GM21717 (cell line): ENCODE results near the gene DDX19B.
"Not testable (repeated sequence)": the region's sequence is repeated elsewhere in the genome, so short reads cannot be mapped to it uniquely, and the experiment has no call there.

Experiments used
- ATAC-seq: cut with Tn5 transposase; IDR thresholded peaks from one replicate; pipeline ENCODE4 v1.9.1; 2021; ENCODE audit warnings: mild to moderate bottlenecking, moderate library complexity; ENCODE audit not compliant: unreplicated experiment

DDX19B gene

DNA sequence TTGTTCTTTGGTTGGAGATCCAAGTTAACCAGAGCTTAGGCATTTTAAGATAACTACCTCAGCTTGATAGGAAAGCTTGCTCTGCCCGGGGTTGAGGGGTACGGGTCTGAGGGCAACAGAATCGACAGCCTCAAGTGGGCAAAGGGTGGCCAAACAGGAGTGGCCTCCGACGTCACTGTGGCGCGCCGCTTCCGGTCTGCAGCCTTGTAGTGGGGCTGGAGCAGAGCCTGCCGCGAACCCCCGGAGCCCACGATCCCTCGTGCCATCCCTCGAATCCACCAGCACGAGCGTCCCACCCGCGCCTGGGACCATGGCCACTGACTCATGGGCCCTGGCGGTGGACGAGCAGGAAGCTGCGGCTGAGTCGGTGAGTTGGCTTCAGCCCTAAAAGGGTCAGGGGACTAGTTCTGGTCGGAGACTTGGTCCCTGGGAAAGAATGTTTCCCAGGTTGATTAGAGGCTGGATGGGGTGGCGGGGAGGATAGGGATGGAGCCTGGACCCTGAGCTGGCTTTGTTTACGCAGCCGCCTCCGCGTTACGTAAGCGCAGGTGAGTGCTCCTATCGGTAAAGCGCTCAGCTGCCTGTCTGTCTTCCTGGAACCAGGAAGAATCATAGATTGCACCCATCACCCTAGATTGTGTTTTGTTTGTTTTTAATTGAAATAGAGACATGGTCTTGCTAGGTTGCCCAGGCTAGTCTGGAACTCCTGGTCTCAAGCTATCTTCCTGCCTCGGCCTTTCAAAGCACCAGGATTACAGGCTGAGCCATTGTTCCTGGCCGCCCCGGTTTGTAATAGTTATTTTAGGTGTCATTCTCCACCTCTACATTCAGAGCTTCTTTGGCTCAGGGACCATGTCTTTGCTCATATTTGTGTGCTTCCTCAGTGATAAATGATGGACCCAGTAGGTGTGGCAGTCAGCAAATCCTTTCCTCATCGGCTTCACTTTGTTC is at the start of gene DDX19B:
DDX19B (plus strand) TSS at position 199 of the 951 bp plus-strand sequence; CDS start at position 311, 112 bp downstream.
- ATAC-seq = peak; percentile 80

DNA sequence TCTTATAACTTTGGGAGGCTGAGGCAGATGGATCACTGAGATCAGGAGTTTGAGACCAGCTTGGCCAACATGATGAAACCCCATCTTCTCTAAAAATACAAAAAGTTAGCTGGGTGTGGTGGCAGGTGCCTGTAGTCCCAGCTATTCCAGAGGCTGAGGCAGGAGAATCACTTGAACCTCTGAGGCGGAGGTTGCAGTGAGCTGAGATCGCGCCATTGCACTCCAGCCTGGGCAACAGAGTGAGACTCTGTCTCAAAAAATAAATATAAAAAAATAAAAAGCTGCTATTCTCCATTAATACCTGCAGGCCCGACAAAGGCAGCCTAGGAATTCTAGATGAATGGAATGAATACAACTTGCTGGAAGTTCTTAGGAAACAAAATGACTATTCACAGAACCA is 49.3 kb upstream of the DDX19B start:
- not testable (repeated sequence) for ATAC-seq

DNA sequence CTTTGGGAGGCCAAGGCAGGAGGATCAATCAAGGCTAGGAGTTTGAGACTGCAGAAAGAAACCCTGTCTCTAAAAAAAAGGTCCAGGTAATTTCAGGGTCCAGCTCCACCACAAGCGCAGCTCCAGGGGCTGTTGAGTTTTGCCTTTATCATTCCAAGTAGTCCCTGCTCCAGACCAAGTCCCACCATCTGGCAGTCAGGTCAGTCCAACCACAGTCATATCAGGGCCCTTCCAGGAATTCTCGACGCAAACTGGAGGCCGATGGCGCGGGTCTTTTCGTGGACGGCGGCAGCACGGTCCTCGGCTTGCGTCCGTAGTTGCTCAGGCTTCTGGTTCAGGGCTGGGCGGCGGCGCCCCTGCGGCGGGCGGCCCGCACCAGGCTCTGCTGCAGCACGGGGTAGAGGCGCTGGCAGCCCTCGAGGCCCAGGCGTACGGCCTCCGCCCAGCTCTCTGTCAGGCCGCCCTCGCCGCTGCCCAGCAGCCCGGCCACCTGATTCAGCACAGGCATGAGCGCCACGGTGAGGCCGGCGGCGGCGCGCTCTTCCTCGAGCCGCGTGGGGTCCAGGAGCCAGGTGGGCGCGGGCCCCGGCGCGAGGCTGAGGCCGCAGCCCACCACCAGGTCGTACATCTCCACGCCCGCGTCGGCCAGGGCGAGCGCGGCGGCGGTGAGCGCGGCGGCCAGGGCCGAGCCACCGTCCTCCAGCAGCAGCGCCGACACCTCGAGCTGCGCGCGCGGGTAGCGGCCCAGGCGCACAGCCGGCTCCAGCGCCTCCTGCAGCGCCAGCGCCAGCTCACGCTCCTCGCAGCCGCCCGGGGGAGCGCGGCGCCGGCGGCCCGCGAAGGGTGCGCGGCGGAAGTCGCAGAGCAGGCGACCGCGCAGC is 48.0 kb upstream of the DDX19B start:
- ATAC-seq = peak; percentile 40

DNA sequence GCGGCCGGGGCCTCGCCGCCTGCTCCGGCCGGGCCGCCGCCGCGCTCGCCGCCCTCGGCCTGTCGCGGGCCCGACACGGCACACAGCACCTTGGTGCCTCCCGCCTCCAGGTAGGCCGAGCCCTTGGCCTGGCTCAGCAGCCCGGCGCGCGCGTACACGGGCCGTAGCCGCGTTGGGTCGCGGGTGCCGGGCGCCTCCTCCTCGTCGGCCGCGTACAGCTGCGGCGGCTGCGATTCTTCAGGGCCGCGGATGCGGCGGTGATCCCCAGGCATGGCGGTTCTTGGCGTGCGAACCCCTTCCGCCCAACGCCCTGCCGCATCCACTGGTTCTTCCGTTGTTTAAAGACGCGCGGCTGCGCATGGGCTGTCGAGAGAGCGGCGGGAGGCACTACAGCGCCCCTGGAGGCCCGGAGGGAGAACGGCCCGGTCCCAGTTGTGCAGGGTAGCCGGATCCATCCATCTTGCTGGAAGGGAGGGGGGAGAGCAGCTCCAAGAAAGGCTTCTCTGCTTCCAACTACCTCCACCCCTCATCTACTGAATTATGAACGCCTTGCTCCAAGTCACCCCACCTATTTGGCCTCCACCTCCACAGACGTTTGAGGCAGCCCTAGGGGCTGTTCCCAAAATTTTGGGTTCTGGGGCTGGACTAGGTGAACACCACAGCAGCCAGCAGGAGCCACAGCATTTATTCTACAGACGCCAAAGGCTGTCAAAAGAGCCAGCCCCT is 47.2 kb upstream of the DDX19B start, which contains the start of gene EXOSC6:
EXOSC6 (minus strand) TSS at position 312 of the 726 bp plus-strand sequence; CDS start at position 272, 40 bp downstream.
- peak; percentile 85 for ATAC-seq

DNA sequence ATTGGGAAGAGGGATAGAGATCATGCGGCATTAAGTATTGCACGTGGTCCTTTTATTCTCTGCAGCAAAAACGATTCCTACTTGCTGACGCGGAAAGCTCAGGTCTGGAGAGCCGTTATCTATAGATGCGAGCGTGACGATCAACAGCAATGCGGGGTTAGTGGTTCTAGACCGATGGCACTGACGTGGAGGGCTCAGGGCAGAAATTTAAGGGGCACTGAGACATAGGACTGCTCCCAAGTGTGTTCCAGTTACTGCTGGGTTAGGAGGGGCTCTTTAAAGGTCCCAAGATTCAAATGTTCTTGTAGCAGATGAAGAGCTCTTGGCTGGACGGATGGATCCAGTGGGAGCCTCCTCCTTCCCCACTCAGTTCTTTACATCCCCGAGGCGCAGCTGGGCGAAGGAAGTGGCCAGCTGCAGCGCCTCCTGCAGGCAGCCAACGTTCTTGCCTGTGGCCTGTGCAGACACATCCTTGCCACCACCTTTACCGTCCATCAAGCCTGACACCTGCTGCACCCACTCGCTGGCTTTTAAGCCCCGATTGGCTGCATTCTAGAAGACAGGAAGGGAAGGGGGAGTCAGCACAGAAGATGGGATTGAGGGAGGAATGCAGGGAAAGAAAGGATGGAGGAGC is 46.5 kb upstream of the DDX19B start:
- ATAC-seq = no peak

DNA sequence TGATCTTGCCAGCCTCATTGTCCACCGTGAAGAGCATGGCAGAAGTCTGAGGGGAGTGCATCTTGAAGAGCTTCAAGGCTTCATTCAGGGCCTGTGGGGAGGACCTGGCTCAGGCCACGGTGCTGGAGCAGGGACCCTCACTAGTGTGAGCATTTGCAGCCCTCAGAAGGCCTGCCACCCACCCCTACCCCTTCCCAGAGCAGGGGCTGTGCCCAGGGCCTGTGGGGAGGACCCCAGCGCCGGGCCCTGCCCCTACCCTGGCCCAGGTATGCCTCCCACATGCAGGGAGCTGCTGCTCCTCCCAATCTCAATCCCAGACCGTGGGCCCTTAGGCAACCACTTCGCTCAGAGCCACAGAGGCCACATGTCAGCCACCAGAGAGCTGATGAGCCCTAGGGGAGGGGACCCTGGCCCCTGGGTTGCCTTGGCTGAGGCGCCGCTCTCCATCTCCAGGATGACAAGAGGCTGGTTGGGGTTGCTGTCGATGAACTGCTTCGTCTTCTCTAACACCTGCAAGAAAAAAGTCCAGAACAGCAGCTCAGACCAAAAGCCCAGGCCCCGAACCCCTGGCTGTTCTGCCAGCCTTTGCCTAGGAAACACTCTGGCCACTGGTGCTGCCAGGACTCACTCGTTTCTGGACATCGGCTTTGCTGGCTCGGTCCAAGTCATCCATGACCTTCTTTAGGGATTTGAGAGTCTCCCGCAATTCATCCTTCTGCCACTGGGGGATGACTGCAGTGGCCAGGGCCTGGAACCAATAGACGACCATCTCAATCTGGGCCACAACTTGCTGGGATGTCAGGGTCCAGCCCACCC is 45.5 kb upstream of the DDX19B start:
- ATAC-seq = no peak

DNA sequence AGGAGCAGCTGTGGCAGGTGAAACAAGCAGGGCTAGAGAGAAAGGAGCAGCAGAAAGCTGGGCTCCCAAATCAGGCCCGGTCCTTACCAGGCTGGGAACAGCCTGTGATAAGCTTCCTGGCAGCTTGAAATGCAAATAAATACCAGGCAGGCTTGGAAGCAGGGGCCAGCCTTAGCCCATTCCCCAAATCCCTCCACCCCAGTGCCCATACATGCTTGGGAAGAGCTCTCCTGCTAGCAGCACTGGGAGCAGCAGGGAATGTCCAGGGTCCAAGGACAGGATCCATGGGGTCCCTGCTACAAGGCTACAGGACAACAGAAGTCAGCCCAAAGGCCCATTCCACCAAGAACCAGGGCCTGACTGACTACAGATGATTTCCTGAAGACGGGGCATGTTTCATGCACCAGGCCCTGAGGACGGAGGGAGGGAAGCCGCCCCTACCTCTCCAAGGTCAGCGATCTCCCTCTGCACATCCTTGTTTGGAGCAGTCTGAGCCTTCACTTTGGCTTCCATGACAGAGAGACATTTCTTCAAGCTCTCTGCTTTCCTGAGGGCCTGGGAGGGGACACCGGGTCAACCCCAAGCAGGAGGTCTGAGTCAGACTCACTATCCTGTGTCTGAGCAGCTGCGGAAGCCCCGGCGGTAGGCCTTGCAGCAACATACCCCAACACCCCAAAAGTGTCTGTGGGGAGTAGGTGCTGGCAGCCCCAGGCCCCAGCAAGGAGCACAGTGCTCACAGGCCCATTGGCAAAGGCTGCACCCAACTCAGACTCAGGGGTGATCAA is 44.6 kb upstream of the DDX19B start:
- no peak for ATAC-seq

DNA sequence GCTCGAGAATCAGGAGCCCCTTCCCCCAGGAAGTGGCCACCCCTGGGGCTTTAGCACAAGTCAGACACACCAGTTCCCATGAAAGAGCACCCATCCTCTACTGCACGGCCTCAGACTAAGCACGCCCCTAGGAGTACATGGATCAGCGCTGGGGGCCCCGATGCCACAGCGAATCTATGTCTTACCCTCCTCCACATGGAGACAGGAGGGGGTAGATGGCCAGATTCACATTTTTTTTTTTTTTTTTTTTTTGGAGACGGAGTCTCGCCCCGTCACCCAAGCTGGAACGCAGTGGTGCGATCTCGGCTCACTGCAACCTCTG is 44.1 kb upstream of the DDX19B start:
- no peak for ATAC-seq

DNA sequence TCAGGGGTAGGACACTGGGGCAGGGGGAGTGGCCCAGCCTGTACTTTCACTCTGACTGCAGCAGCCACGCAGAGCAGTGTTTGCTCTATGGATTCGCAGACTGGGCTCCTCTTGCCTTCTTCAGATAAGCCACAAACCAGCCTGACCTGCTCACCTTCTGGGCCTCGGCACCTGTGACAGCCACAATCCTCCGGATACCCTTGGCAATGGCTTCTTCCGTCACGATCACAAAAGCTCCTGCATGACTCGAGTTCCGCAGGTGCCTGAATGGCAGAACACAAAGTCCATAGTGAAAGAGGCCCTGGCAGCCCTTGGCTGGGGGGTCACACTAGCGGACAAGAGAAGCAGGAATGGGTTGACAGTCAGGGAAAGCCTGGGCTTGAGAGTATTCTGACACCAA is 43.4 kb upstream of the DDX19B start:
- no peak for ATAC-seq

DNA sequence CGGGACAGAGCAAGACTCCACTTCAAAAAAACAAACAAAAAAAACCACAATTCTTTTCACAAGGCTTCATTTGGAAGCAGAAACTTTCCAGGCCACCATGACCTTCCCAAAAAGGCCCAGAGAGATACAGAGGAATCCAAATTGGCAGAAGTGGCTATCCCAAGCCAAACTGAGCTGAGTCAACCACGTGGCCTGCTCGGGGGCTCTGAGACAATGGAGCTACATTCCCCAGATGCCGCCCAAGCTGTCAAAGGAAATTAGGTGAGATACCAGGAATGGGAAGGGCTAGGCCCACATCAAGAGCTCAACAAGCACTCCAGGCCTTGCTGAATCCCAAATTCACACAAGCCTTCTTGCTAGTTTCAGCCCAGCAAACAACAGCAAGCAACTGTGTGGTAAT is 41.6 kb upstream of the DDX19B start:
- no peak for ATAC-seq

DNA sequence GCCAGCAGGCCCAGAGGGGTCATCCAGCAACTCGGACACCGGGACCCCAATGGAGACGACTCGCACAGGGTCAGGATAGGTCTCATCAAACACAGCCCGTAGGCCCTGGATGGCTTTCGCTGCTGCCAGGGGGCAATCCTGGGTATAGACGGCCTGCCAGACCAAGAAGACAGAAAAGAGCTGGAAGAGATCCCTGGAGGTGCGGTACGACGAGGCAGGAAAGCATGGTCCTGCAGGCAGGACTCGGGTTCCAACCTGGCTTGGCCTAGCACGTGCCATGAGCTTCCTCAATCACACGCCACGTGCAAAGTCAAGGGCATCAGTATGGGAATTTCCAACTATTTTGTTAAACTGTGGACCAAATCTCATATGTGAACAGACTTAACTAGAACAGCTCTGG is 40.9 kb upstream of the DDX19B start:
- ATAC-seq = no peak

DNA sequence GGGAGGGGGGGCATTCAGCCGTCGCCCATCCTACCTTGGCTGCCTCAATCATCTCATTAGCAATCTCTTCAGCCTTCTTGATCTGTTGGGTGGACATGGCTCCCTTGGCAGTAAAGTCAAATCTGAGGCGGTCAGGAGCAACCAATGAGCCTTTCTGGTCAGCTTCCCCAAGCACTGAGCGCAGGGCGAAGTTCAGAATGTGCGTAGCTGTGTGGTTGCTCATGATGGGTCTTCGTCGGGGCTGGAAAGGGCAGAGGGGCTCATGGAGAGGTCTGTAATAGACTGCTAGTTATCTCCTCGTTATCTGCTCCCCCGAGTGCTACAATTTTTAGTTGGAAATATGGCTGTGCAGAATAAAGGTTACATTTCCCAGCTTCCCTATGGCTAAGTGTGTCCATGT is 40.0 kb upstream of the DDX19B start:
- ATAC-seq = no peak

DNA sequence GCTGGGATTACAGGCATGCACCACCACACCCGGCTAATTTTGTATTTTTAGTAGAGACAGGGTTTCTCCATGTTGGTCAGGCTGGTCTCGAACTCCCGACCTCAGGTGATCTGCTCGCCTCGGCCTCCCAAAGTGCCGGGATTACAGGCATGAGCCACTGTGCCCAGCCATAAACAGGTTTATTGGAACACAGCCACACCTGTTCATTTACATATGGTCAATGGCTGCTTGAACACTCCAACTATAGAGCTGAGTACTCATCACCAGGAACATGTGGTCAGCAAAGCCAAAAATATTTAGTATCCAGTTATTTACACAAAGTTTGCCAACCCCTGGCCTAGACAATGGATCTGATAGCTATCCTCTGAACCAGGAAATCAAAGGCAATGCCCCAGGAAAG is 39.1 kb upstream of the DDX19B start:
- not testable (repeated sequence) for ATAC-seq

DNA sequence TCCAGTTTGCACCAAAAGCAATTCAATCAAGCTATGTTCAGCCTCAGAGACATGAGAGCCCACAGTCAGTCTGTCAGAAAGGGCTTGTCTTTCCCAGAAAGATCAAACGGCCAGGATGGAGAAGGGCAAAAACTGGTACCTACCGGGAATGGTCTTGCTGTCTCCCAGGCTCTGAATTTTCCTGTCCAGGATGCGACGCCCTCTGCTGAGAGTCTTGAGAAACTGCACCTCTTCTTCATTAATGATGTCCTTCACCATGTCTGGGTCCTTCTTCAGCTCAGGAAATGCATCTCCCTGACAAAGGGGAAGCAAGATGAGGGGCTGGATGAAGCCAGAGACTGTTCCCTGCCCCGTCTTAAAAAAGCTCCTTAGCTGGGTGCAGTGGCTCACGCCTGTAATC is 31.5 kb upstream of the DDX19B start:
- no peak for ATAC-seq

DNA sequence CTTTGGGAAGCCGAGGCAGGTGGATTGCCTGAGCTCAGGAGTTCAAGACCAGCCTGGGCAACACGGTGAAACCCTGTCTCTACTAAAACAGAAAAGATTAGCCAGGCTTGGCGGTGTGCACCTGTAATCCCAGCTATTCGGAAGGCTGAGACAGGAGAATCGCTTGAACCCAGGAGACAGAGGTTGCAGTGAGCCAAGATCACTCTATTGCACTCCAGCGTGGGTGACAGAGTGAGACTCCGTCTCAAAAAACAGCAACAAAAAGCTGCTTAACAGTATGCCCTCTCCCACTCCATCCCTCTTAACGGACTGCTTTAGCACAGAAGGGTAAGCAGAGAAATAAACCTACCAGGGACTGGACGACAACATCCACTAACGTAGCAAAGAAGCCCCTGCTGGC is 31.1 kb upstream of the DDX19B start:
- not testable (repeated sequence) for ATAC-seq

DNA sequence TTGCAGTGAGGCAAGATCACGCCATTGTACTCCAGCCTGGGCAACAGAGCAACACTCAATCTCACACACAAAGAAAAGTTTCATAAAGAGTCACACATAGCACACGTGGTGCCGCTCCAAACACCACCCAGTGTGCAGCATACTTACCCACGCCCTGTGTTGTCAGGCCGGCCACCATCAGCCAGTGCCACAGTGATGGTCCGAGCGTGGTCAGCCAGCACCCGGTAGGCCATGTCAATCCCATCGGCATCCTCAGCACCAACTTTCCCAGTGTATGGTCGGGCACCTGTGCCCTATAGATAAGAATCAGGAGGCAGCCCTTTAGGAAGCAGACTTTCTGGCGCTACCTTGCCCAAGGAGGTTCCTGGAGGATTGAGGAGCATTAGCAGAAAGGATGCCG is 29.5 kb upstream of the DDX19B start:
- no peak for ATAC-seq

DNA sequence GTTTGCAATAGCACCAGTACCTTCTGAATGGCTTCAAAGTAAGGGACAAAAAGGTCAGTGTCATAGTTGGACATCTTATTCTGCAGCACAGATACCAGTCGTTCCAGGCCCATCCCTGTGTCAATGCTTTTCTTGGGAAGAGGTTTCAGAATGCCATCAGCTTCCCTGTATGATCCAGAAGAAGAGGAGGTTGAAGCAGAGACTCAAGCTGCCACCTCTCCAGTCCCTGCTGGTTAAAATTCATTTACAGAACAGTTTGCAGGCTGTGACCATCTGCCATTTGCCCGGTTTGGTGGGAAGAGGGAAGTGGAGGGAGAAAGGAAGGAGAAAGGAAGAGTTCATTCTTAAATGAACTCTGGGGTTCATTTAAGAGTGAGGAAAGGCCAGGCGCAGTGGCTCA is 28.8 kb upstream of the DDX19B start:
- no peak for ATAC-seq

DNA sequence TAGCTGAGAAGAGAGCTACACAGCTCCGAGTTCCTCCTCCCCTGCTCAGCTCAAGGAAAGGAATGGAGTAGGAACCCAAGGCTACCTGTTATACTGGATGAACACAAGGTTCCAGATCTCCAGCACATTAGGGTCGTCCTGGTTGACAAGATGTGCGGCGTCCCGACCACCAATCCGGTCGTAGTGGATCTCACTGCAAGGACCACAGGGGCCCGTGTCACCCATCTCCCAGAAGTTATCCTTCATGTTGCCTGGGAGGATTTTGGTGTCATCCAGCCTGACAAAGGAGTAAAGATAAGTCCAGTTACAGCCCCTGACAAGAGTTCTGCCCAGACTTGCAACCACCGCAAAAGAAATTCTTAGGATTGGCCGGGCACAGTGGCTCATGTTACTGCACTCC is 27.3 kb upstream of the DDX19B start:
- ATAC-seq = no peak

DNA sequence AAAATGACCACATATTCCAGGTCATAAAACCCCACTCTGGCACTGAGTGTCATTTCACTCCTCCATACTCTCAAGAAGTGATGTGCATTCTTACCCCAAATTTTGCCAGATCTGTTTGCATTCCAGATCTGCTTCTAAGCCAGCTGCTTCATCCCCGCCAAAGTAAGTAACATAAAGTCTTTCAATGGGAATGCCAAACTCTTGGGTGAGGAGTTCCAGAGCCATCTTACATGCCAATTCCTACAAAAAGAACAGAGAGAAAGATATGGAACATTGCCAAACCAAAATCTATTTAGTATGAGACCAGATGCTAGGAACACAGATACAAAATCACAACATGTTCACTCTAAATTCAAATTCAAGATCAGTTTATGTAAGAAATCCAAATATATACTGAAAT is 22.6 kb upstream of the DDX19B start:
- ATAC-seq = no peak
